K562 (cell line): Measurements from ENCODE around the gene PRDX2. TPM values are rescaled to one million over a fixed set of nuclear protein-coding genes. Genes with fewer than 3 reads are reported as not detected.

Experiments
- E2F1 ChIP-seq: sonication (generic); formaldehyde crosslinking; IDR thresholded peaks from 2 replicates; pipeline ENCODE4 v1.8.1; 2023; ENCODE audit warnings: mild to moderate bottlenecking, missing genetic modification reagents, moderate library complexity
- ELK1 ChIP-seq: sonication (generic); formaldehyde crosslinking; IDR thresholded peaks from 2 replicates; pipeline ENCODE4 v1.8.1; 2022; ENCODE audit warnings: missing genetic modification reagents
- KAT2B ChIP-seq: IDR thresholded peaks from one replicate; pipeline ENCODE4 v1.6.1; 2012; ENCODE audit warnings: low read depth, mild to moderate bottlenecking, control low read depth, inconsistent platforms, low read length, moderate library complexity
- KAT7 ChIP-seq: sonication (generic); formaldehyde crosslinking; IDR thresholded peaks from 2 replicates; pipeline ENCODE4 v1.8.0; 2022; ENCODE audit warnings: missing genetic modification reagents, mild to moderate bottlenecking, borderline replicate concordance
- MGA ChIP-seq: fragments of 450-650 bp; IDR thresholded peaks from 2 replicates; pipeline ENCODE4 v1.6.1; 2016; ENCODE audit warnings: mild to moderate bottlenecking, moderate library complexity
- MTA1 ChIP-seq: fragments of 450-650 bp; IDR thresholded peaks from 2 replicates; pipeline ENCODE4 v1.6.1; 2017; ENCODE audit warnings: borderline replicate concordance
- NRF1 ChIP-seq, 2 experiments: fragments of 450-650 bp; IDR thresholded peaks in 1 of 2; conservative IDR thresholded peaks in 1 of 2; 2 replicates each; pipeline ENCODE4 v1.6.1; 2014; ENCODE audit warnings: mild to moderate bottlenecking in 2 of 2
- RCOR1 ChIP-seq, 2 experiments: IDR thresholded peaks; 2 replicates each; pipeline ENCODE4 v1.6.1; 2012; ENCODE audit warnings: low read depth in 2 of 2, low read length in 2 of 2, borderline replicate concordance in 1 of 2, improper control_type of control experiment in 1 of 2
- SUPT5H ChIP-seq: fragments of 450-650 bp; IDR thresholded peaks from 2 replicates; pipeline ENCODE4 v1.6.1; 2016
- TAF7 ChIP-seq: fragments of 450-650 bp; IDR thresholded peaks from 2 replicates; pipeline ENCODE4 v1.6.1; 2016; ENCODE audit warnings: missing genetic modification characterization, missing compliant biosample characterization
- ZNF699 ChIP-seq: fragments of 250-450 bp; sonication (Bioruptor Pico); IDR thresholded peaks from 2 replicates; pipeline ENCODE4 v1.8.0; 2021; ENCODE audit warnings: mild to moderate bottlenecking, moderate library complexity; ENCODE audit not compliant: insufficient replicate concordance
- polyA plus RNA-seq, 8 experiments: library from polyadenylated mRNA; depleted of rRNA in 4 of 8; stranded (reverse) in 5 of 8; unstranded in 3 of 8; fragments of >200 nt; fragmentation: Nextera tagmentation in 2 of 8; fragmentation: Illumina TruSeq in 1 of 8; extraction: Ambion mirVana in 2 of 8; extraction: Trizol in 1 of 8; gene quantifications; 2 replicates each; pipeline versions ENCODE4 v1.2.1 to v1.2.3, GENCODE V29; 2011 to 2014; ENCODE audit warnings: inconsistent platforms in 1 of 8, missing spikeins in 1 of 8
- total RNA-seq, 7 experiments: library from RNA; depleted of rRNA in 6 of 7; stranded (reverse); fragments of >200 nt in 6 of 7; fragmentation: Illumina TruSeq in 2 of 7; extraction: Trizol in 2 of 7; gene quantifications; 2 replicates each; pipeline versions ENCODE4 v1.2.1 to v1.2.3, GENCODE V29; 2011 to 2021; ENCODE audit warnings: low replicate concordance in 1 of 7

PRDX2 gene
- total and polyA plus RNA-seq, 9 of the 15 experiments (the other 6 are each of a cell fraction or from before 2014, with no cell fraction given) = 206 to 1,183 (median 415) TPM

- TF ChIP-seq MGA (peak; percentile 98), KAT2B (no peak), SUPT5H (peak; percentile 90), ELK1 (no peak), NRF1 (conservative IDR thresholded peaks at IDR 0.05 in 1 of 2, IDR thresholded peaks at IDR 0.05 in 1 of 2) (peak; percentile 84 to 87), RCOR1 (IDR thresholded peaks at IDR 0.05; ENCODE audit: borderline replicate concordance in 1 of 2, low read depth in 2 of 2, low read length in 2 of 2) (0 out of 4 replicates have a peak, but pooled peaks of 1 of the 2 experiments have one; percentile 20), KAT7 (peak; percentile 88), E2F1 (CRISPR knock-in tag) (peak; percentile 93), MTA1 (peak; percentile 86), TAF7 (tag) (peak; percentile 7; the same call in 1 of the 2 replicates), ZNF699 (CRISPR knock-in tag) (no peak)
Measured at GRCh38 chr19:12806242-12807081, 4.9 kb upstream of the PRDX2 start, which contains the start of gene RNASEH2A (continued).
